ENCODE data around the gene PIGU.
"Not testable (repeated sequence)": the region's sequence is repeated elsewhere in the genome, so short reads cannot be mapped to it uniquely, and the experiment has no call there.

PIGU gene

GRCh38 chr20:34621383-34622367 lies 55.2 kb downstream of the PIGU start:
- no peak for DNase-seq (ENCODE audit: low read depth)

DNA sequence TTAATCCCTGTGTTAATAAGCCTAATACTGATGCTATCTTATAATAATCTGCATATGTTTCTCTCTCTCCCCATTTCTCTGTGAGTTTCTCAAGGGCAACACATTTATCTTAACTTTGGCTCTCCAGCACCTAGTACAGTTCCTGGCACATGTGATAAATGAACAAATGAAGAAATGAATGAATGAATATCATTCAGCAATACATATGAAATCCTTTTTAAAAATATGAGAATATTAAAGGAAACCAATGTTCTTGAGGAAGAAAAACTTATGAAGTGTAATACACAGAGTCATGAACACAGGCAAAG lies 55.9 kb downstream of the PIGU start:
- no peak for DNase-seq (ENCODE audit: low read depth)

- no peak for DNase-seq (ENCODE audit: low read depth)
Measured at GRCh38 chr20:34618676-34619075, 58.2 kb downstream of the PIGU start.

DNA sequence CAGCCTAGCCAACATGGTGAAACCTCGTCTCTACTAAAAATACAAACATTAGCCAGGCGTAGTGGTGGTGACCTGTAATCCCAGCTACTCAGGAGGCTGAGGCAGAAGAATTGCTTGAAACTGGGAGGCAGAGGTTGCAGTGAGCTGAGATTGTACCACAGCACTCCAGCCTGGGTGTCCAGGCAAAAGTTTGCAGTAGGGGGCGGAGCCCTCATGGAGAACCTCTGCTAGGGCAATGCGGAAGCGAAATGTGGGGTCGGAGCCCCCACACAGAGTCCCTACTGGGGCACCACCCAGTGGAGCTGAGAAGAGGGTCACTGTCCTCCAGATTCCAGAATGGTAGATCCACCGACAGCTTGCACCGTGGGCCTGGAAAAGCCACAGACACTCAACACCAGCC lies 60.0 kb downstream of the PIGU start:
- not testable (repeated sequence) for DNase-seq (ENCODE audit: low read depth)

- no peak for DNase-seq (ENCODE audit: low read depth)
Measured at GRCh38 chr20:34615477-34615876, 61.4 kb downstream of the PIGU start.

DNA sequence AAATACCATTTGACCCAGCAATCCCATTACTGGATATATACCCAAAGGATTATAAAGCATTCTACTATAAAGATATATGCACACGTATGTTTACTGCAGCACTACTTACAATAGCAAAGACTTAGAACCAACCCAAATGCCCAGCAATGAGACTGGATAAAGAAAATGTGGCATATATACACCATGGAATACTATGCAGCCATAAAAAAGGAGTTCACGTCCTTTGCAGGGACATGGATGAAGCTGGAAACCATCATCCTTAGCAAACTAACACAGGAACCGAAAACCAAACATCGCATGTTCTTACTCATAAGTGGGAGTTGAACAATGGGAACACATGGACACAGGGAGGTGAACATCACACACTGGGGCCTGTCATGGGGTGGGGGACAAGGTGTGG lies 64.9 kb downstream of the PIGU start:
- DNase-seq (ENCODE audit: low read depth), result not testable (repeated sequence)

GRCh38 chr20:34607066-34607465 lies 69.8 kb downstream of the PIGU start:
- no peak for DNase-seq (ENCODE audit: low read depth)

DNA sequence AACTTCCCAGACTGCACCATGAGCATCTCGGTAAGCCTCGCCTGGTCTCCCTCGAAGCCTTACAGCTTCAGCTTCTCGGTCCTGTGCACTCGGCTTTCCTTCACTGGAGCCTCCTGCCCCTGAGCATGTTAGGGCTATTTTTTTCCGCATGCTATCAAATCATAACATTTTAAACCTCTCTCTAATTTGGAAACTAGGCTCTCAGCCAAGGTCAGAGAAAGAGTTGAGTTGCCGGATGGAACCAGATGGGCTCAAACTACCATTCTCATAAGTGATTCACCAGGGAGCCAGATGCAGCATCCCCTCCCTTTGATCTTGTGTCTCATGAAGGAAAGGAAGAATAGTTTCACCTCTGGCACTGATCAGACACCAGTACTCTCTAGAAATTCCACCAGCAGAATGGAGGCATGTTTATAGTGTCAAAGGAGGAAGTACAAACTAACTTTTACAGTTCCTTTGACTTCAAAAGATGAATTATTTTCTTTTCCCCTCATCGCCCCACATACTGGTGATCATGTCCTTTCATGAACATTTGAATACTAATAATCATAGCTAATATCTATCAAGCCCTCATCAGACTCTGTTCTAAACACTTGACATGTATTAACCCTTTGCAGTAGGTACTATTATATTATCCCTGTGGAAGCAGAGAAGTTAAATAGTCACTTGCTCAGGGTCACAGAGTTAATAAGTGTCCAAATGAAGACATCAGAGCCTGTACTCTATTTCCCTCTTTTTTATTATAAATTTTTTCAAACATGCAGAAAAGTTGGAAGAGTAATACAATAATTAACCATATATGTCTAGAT lies 71.7 kb downstream of the PIGU start:
- no peak for DNase-seq (ENCODE audit: low read depth)

DNA sequence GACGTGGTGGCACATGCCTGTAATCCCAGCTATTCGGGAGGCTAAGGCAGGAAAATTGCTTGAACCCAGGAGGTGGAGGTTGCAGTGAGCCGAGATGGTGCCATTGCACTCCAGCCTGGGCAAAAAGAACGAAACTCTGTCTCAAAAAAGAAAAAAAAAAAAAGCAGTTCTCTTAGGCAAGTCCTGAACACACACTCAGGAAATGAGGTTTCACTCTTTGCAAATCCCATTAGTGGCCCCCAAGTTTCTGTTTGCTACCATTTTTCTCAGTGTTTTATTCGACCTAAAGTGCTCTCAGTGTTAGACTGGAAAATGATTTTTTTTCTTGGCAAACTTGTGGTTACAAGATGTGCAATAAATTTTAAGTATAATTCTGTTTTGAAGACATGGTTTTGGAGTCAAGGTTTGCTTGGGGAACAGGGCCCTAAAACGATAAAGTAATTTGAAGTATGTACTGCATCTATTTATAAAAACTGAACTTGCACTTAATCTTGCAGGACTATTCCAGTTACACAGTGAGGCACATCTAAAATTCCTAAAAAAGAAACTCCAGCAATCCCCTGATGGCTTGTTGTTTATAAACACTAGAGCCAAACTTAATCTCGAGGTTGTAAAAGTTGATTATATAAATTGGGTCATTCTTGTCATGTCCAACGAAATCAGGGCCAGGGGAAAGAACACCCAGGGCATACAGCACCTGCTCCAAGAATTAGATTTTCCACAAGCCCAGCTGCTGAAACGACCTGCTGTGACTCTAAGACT lies 75.8 kb downstream of the PIGU start:
- no peak for DNase-seq (ENCODE audit: low read depth)

DNA sequence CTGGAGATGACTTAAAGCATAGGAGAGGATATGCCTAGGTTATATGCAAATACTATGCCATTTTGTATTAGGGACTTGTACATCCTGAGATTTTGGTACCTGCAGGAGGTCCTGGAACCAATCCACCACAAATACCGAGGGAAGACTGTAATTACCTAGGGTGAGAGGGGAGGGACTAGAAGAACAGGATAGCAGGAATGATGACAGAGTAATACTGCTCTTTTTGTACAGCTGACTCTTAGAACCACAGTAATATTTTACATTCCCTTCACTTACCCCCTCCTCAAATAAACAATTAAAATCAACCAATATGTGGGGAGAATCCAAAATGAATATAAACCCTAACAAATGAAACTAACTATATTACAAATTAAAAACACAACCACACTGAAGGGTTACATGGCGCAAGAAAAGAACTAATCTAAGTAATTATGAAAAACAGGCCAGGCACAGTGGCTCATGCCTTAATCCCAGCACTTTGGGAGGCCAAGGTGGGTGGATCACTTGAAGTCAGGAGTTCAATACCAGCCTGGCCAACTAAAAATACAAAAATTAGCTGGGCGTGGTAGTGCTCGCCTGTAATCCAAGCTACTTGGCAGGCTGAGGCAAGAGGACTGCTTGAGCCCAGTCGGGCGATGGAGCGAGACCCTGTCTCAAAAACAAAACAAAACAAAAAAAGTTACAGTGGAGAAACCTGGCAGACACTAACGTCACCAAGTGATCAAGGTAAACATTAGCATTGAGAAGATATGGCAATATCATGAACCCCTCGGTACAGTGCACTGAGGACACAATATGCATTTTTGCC lies 81.3 kb downstream of the PIGU start:
- DNase-seq (ENCODE audit: low read depth), result no peak

DNA sequence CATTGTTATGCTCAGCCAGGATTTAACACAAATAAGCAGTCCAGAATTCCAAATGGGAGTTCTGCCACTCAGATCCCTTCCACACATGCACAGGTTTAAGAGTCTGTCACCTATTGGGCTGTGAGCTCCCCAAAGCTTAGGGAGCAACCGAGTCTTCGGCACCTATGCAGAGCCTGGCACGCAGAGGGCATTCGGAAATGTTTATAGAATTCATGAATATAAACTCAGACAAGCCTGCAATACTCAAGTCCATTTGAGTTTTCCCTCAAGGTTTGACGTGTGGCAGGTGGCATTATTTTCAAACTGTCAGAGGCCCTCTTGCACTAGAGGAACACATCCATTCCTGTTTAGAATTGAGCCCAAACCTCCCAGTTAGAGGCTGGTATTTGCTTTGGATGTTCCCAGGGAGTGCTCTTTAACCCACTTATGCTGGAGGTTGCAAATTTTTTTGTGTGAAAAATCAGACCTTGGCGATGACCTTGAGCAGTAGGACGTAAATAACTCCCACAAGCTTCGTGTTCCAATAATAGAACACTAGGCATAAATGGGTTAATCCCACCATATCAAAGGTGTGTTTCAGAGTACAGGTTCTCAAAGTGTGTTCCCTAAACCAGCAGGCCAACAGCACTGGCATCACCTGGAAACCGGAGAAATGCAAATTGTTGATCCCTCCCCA lies 90.3 kb downstream of the PIGU start:
- DNase-seq (ENCODE audit: low read depth), result no peak

GRCh38 chr20:34585019-34585418 lies 91.9 kb downstream of the PIGU start:
- no peak for DNase-seq (ENCODE audit: low read depth)

DNA sequence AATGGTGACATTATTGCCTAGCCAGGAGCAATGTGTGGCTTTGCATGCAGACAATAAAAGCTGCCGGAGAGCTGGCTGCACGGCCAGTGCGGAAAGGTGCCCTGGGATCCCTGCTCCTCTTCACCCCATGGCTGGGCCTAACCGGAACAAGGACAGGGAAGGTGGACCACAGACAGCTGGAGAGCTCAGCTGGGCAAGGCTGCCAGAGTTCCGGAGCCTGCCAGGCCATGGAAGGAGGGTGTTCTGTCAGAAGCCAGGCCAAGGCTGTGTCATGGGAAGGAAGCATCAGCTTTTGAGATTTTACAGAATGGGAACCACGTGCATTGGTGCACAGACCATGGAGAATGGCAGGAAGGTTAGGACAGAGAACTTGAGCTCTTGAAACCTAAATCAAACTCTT lies 93.3 kb downstream of the PIGU start:
- no peak for DNase-seq (ENCODE audit: low read depth)

DNA sequence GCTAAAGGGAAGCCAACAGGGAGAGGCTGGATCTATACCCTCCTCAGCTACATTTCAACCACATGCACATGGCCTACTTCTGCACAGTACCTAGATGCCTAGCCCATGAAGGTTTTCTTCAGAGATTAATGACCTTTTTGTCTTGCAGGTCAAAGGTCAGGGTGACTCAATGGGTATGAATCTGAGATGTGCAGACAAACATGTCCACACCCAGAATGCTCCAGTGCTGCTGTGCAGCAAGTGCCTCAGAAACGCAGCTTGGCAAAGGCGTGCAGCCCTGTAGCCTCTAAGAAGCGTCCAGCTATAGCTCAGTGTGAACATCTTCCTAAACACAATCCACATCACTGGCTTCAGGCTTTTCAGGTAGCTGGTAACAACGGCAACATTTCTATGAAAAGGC lies 94.0 kb downstream of the PIGU start:
- no peak for DNase-seq (ENCODE audit: low read depth)

DNA sequence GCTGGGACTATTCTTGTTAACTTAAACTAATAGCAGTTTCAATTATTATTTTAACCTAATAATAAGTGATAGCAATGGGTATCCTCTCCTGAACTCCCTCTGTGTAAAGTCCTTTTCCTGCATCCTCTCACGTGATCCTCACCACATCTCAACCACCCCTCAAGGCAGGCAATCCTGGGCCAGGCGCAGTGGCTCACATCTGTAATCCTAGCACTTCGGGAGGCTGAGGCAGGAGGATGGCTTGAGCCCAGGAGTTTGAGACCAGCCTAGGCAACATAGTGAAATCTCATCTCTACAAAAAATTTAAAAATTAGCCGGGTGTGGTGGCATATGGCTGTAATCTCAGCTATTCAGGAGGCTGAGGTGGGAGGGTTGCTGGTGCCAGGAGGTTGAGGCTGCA lies 94.7 kb downstream of the PIGU start:
- DNase-seq (ENCODE audit: low read depth), result no peak

DNA sequence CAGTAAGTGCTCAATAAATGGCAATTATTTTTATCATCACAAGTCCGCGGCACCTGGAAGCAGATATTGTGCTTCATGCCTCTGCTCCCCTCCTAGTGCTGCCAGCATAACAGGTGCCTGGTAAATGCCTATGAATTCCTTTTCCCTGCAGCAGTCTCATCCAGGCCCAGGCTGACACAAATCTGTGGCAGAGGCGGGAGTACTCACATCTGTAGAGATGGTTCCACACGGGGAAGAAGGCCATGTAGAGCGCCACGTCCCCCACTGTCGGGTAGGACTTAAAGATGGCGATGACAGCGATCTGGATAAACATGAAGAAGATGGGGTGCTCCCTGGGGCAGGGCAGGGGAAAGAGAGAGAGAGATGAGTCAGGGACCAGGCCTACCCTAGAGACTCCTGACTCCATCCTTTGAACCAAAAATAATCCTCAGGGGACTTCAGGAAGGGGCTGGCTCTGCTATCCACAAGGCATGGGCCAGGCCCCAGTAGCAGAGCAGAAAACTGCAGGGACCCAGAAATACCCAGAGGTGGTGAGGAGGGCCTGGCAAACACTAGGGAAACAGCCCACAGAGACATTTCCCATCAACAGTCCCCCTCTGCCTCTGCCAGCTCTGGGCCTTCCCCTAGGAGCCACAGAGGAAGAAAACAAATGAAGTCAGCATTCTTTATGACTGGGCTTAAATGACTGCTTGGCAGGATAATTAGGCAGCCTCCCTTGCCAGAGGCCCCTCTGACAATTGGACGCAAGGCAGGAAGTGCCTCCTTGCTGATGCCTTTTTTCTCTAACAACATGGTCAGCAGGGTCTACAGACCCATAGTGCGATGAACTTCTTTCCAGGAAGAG lies 95.3 kb downstream of the PIGU start:
- DNase-seq (ENCODE audit: low read depth), result no peak

GRCh38 chr20:34579979-34580940 lies 96.6 kb downstream of the PIGU start:
- DNase-seq (ENCODE audit: low read depth), result no peak

- no peak for DNase-seq (ENCODE audit: low read depth)
Measured at GRCh38 chr20:34579191-34579978, 97.5 kb downstream of the PIGU start.
